Kidney epithelial cell (primary cell): ENCODE data around the gene C1orf50. TPM values are rescaled to one million over a fixed set of nuclear protein-coding genes. Genes with fewer than 3 reads are reported as not detected.
A peak's percentile ranks its signal among the peaks of the same experiment; 100 is the strongest.

ENCODE experiments used
- DNase-seq: peaks from one replicate; pipeline ENCODE4 v3.0.0-alpha.2; 2010; ENCODE audit warnings: low read depth
- H3K27me3 ChIP-seq: 2 replicates; pipeline ENCODE4 v1.6.0; 2011; ENCODE audit warnings: low read length; ENCODE audit not compliant: control insufficient read depth, insufficient read depth
- H3K36me3 ChIP-seq: 2 replicates; pipeline ENCODE4 v1.5.1; 2011; ENCODE audit warnings: low read length; ENCODE audit not compliant: control insufficient read depth, insufficient read depth
- H3K4me3 ChIP-seq: 2 replicates; pipeline ENCODE4 v1.5.1; 2011; ENCODE audit warnings: low read depth, mild to moderate bottlenecking, control low read depth, low read length
- total RNA-seq: library from RNA; depleted of rRNA; stranded (reverse); fragments of >200 nt; gene quantifications from 2 replicates; pipeline ENCODE4 v1.2.3, GENCODE V29; 2015
- TF ChIP-seq, protein P1 (sequence below): IDR thresholded peaks from 2 replicates; pipeline ENCODE4 v1.5.1; 2011; ENCODE audit warnings: mild to moderate bottlenecking, moderate library complexity, low read length, control low read depth, inconsistent platforms; ENCODE audit not compliant: insufficient read depth, poor library complexity, severe bottlenecking

The C1orf50 gene
- total RNA-seq, 1 donor from 2014 or later, result 4.6 TPM

DNA sequence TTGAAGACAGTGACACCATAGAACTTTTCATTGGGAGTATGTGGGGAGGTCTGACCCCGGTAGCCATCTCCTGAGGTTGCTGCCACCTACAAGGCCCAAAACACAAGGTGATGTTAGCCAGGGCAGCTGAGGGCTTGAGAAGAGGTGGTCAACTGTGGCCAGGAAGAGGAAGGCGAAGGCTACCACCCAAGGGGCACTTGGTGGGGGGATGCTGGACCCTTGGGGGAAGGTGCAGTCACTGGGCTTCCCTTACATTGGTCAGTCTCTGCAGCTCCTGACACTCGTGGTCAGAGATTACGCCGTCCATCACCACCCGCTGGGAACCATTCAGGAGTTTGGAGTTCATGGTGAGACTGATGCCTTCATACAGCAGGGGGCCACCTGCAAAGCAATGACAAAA, 14.8 kb upstream of the C1orf50 start:
- TF ChIP-seq, protein P1, sequence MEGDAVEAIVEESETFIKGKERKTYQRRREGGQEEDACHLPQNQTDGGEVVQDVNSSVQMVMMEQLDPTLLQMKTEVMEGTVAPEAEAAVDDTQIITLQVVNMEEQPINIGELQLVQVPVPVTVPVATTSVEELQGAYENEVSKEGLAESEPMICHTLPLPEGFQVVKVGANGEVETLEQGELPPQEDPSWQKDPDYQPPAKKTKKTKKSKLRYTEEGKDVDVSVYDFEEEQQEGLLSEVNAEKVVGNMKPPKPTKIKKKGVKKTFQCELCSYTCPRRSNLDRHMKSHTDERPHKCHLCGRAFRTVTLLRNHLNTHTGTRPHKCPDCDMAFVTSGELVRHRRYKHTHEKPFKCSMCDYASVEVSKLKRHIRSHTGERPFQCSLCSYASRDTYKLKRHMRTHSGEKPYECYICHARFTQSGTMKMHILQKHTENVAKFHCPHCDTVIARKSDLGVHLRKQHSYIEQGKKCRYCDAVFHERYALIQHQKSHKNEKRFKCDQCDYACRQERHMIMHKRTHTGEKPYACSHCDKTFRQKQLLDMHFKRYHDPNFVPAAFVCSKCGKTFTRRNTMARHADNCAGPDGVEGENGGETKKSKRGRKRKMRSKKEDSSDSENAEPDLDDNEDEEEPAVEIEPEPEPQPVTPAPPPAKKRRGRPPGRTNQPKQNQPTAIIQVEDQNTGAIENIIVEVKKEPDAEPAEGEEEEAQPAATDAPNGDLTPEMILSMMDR, result no peak
- Histone ChIP-seq H3K27me3 (no peaks in the 10 kb centered on the region), H3K4me3 (no peak overlapping the region), H3K36me3 (peaks cover 8% of the 10 kb centered on the region)
- no peak for DNase-seq

DNA sequence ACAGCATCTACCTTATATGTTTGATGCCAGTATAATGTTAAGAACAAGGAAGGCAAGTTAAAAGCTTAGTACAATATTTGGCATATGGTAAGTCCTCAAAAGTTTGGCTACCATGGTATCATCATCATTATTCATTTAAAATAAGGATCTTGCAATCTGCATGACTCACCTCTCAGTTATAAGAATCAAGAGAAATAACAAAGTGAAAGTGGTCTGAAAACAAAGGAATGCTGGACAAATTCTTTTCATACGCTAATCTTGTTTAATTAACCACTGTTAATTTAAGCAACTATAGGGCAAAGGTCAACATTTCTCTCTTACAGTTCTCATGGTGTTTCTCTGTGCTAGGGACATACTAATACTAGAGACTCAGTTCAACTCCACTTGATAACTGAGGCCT, 14.0 kb upstream of the C1orf50 start:
- no peak for DNase-seq
- Histone ChIP-seq H3K4me3 (no peak overlapping the region), H3K36me3 (peaks cover 8% of the 10 kb centered on the region), H3K27me3 (no peaks in the 10 kb centered on the region)
- TF ChIP-seq, protein P1, result no peak

DNA sequence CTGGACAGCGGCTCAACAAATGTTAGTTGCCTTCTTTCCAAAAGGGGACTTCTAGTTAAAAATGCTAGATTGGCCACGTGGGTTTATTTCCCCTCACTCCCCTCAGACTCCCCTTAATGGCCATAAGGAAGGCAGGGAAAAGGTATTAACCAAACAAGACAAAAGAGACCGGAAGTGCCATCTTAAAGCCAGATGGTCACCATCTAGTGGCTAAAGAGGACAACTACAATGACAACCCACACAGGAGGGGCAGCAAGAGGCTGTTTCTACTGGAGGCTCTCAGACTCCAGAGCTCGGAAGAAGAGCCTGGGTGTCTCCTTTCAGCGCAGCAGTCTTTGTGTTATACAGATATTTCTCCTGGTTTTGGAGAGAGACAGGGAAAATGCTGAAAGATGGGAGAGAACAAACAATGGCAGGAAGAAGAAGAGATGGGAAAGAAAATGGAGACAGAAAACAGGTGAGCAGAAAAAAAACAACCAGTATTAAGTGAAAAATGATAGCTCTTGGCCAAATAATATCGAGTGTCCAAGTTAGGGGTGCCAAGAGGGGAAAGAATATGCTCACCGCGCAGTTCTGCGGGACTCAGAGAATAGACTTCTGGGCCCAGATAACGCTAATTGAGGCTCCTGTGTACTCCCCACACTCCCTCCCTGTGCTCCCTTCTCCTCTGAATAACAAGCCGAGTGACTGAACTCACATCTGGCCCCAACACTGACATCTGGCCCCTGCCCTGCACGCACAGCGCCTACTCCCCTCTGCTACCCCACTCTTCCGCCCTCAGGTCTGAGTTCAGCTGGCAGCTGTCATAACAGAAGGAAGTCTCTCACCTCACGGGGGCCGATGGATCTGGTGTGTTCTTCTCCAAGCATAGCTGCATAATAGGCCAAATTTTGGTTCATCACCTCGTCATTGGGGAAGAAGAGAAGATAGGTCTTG, 9.8 kb upstream of the C1orf50 start:
- no peaks in the 10 kb centered on the region for H3K27me3 ChIP-seq
- peaks cover 5% of the 10 kb centered on the region for H3K36me3 ChIP-seq
- peak; percentile 39 for DNase-seq
- no peak overlapping the region for H3K4me3 ChIP-seq
- TF ChIP-seq, protein P1, result peak; percentile 73

DNA sequence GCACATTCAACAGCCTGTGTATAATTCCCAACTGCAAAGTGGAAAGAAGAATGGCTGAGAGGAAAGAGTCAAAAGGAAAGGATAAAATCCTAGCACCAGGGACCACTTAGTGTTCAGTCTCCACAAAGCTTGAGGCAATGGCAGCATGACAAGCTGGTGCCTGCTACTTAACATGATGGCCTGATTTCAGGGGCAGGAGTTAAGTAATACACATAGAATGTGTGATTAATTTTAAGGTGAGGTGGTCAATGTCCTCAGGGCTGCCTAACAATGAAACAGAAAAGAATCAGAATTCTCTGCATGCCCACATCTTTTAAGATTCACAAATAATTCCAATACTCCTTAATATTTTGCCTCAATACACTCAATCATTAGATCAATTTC, 9.2 kb upstream of the C1orf50 start:
- TF ChIP-seq, protein P1, result no peak
- Histone ChIP-seq H3K36me3 (peaks cover 2% of the 10 kb centered on the region), H3K27me3 (no peaks in the 10 kb centered on the region)

DNA sequence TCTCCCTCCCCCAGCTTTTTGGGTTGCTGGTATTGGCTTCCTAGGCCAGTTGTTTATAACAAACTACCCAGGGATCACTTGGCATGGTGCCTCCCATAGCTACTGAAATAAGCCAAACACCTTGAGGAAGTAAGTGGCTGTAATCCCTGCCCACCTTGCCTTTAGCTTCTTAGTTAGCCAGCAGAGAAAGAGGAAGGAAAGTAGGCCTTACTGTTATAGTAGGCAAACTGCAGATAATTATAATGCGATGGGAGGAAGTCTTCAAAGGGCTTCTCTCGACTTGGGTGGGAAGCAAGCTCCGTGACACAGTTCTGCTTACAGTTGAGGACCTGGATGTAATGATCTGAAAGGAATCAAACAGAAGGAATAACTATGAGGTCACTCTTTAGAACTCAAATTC, 8.4 kb upstream of the C1orf50 start:
- no peaks in the 10 kb centered on the region for H3K27me3 ChIP-seq
- TF ChIP-seq, protein P1, result no peak
- H3K36me3 ChIP-seq, result peaks cover 2% of the 10 kb centered on the region
- DNase-seq, result no peak
- no peak overlapping the region for H3K4me3 ChIP-seq

More for the DNA sequence above, 9.2 kb upstream of the C1orf50 start:
- DNase-seq, result no peak
- no peak overlapping the region for H3K4me3 ChIP-seq

DNA sequence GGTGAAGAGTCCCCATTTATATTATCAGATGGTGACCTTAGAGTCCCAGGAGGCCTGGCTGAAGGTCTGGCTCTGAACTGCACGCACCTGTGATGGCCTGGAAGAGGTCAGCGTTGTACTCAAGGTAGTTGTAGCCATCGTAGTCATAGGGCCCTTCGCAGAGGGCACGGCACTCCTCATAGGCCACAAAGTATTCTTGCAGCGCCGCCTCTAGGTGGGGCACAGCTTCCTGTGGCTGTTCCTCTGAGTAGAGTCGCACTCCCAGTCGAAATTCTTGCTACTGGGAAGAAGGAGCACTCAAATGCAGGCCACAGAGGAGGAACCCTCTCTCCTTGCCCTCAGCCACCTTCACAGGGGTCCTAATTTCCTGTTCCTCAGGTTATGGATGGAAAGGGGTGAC, 7.9 kb upstream of the C1orf50 start:
- DNase-seq, result no peak
- Histone ChIP-seq H3K4me3 (no peak overlapping the region), H3K36me3 (peaks cover 2% of the 10 kb centered on the region), H3K27me3 (no peaks in the 10 kb centered on the region)
- TF ChIP-seq, protein P1, result no peak
